H4 (cell line): ENCODE measurements around the gene FBXO2. TPM values are rescaled to one million over a fixed set of nuclear protein-coding genes. Genes with fewer than 3 reads are reported as not detected.
A peak's percentile ranks its signal among the peaks of the same experiment; 100 is the strongest.

Source experiments
- DNase-seq: peaks from one replicate; pipeline ENCODE4 v3.0.0-alpha.2; 2015; ENCODE audit warnings: low spot score
- total RNA-seq: library from RNA; depleted of rRNA; stranded (reverse); fragments of >200 nt; shearing (Covaris generic); gene quantifications from 2 replicates; pipeline ENCODE4 v1.2.3, GENCODE V29; 2014

Gene FBXO2
- total RNA-seq, 1 experiment from 2014 or later, result 2.3 TPM

DNA sequence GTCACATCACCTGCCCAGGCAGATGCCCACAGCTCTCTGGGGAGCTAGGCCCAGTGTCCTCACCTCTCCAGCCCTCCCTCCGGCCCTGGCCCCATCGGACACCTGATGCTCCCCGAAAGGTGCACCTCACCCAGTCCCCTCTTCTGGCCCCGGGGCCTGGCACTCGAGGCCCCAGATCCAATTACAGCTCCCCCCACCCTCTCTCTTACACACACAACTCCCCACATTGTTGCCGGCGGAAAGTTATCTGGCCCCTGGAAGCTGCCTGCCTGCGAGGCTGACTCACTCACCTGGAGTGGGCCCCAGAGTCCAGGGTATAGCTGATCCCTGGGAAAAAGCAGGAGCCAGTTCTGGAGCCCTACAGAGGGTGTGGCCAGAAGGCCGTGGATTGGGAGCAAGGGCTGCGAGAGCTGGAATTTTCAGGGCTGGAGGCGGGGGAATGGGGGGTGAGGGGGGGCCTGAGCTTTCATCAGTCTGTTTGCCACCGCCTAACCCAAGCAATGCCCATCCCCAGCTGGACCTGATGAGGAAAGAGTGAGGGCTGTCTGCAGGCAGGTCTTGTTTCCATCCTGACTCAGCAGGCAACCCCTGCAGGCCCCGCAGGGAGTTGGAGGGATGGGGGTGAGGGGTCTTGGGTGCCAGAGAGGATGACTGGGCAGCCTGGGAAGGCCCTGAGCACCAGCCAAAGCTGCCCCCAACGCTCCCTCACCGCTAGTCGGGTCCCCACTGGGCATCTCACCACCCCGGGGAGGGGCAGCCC lies 948 bp downstream of the FBXO2 start:
- DNase-seq, result peak; percentile 54

DNA sequence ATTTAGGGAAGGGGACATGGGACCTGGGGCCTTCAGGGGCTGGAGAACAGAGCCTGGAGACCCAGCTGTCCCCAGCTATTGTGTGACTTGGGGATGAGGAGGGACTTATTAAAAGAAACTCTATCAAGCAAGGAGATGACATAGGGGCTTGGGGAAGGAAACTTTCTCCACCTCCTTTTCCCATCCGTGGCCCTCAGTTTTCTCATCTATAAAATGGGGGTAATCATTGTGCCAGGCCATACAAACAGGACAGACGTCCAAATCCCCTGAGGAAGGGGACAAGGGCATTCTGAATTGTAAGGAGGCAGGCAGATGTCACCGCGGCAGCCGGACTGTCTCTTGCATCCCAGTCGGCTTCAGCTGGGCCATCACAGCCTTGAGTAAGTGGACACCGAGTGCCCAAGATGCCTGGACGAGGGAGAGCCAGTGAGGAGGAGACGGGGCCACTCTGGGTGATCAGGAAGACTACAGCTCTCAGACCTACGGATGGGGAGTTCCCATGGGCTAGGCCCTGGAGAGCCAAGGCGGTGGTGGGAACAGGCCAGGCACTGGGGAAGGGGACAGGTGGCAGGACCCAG lies 1.9 kb downstream of the FBXO2 start:
- DNase-seq, result no peak

DNA sequence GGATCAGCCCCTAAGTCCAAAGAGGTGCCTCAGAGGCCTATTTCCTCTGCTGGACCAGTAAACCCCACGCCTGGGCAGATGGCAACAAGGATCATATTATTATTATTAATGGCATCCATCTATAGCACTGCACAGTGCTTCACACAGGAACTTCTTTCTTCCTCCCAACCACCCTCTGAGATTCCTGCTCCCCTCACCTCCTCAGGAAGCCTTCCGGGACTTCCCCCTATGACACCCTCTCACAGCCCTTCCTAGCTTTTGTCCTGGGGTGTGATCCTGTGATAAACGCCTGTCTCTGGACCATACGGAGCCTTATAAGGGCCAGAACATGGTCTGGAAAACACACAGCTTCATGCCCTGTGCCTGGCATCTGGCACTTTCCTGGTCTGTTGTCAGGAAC lies 3.2 kb downstream of the FBXO2 start:
- DNase-seq, result no peak

DNA sequence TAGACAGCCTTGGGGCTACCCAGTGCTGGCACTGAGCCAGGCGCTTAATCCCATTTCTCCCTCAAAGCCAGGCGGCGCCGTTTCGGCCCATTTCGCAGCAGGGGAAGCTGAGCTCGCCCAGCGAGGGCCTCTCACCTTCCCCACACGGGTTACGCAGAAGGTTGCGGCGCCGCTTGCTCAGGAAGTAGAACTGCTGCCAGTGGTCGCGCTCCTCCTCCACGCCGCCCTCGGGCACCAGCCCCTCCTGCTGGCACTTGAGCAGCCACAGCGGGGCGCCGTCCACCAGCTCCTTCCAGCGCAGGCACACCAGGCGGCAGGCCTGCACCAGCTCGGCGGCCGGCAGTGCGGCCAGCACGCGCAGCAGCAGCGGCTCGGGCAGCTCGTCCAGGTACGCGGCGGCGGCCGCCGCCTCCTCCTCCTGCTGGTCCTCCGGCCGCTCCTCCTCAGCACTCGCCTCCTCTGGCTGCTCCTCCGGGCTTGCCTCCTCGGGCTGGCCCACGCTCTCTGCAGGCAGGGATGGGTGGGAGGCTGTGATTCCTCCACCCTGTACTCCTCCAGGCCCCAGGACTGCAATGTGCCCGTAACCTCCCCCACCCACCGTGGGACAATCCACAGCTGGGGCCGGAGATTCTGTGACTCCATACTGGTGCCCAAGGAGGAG lies 3.8 kb downstream of the FBXO2 start:
- DNase-seq, result no peak

DNA sequence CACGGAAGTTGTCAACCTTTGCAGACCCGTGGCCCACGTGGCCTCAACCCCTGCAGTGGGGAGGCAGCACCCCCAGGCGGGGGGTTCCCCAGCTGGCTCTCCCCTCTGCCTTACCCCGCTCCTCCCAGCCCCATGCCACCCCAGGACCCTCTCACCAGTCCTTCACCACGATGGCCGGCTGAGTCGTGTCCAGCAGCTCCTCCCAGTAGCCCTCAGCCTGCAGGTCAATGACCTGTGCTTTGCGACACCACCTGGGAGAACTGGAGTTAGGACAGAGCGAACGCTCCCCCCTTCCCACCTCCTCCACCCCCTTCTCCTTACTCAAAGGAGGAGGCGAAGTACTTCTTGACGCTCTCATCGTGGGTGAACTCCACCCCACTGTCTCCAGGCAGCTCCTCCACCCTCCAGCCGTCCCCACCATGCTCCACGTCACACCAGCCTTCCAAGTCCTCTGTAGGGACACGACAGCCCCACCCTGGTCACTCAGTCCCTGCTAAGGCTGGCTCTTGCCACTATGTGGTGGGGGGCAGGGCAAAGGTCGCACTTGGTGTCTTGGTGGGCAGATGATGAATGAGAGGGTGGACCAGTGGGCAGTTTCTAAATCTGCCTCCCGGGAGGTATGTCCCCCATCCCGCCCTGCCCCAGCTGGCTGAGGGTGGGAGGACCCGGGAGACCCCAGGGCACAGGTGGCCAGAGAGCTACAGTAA lies 4.5 kb downstream of the FBXO2 start:
- no peak for DNase-seq

DNA sequence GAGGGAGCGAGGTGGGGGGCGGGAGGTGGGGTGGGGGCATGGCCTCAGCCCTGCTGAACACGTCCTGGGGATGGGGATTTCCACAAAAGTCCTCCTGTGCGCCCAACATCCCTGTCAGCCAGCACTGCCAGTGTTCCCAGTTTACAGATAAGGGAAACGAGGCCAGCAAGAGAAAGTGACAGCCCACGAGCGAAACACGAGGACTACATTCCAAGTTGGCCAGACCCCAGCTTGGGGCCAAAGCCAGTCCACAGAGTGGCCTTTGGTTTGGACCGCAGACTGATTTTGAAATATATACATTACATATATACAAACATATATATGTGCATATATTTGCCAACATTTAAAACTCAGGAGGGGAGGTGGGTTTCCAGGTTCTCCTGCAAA lies 5.0 kb downstream of the FBXO2 start:
- no peak for DNase-seq

DNA sequence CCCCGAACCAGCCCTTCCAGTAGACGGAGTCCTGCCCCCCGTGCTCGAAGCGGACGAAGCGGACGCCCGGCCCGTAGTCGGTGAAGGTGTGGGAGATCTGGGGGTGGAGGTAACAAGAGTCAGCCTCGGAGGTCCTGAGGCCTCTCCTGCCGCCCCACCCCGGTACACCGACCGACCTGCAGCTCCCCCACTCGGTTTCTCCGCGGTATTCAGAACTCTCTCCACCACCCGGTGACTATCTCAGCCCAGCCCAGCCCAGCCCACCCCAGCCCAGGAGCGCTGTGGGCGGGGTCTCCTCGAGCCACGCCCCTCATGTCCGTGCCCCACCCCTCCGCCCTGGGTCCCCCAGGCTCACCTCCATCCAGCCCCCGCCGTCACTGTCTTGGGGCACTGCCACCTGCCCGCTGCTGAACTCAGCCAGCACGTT lies 5.5 kb downstream of the FBXO2 start:
- DNase-seq, result no peak

DNA sequence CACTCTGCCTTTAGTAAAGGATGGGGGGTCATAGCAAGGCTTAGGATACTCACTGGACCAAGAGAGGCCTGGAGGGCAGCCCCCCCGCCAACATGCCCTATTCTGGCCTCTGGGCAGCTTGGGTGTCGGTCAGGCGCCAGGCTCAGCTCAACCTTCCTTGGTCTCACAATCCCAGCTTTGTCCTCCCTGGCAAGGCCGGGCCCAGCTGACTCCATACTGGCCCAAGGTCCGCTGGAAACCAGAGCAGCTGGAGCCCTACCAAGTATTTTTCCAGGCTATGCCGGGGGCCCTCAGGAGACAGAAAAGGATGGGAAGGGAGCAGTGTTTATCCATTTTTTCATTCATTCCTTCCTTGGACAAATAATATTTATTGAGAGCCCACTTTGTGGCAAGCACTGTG lies 6.2 kb downstream of the FBXO2 start:
- no peak for DNase-seq

DNA sequence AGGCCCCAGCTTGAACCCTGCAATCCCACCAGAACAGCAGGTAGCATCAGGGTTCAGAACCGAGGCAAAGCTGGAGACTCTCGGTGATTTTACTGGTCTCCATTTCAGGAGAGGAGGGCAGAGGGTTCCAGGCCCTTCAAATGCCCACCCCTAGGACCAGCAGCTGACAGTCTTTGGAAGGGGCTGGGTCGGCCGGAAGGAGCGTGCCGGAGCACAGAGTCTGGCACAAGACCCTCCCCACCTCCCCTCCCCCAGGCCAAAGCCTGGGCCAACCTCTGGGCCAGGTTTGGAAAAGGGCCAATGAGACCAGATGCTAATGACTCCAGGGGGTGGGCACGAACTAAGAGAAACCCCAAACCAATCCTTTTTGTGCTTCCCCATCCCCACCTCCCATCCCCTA lies 6.9 kb downstream of the FBXO2 start:
- DNase-seq, result no peak

DNA sequence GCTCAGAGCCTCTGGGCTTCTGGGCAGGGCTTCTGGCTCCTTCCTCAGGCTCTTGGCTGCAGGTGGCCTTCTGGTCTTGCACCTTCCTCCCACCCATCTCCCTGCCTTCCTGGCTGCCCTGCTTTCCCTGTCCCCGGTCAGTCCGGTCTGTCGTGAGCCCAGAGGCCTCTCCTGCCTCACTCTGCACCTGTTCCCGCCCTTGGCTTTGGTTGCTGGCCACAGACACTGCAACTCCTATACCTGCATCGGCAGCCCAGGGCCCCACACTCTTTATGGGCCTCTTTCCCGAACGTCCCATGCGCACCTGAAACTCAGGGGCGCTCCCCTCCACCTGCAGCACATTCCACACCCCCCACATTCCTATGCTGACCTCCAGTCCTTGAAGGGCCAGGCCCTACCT lies 7.9 kb downstream of the FBXO2 start:
- no peak for DNase-seq

DNA sequence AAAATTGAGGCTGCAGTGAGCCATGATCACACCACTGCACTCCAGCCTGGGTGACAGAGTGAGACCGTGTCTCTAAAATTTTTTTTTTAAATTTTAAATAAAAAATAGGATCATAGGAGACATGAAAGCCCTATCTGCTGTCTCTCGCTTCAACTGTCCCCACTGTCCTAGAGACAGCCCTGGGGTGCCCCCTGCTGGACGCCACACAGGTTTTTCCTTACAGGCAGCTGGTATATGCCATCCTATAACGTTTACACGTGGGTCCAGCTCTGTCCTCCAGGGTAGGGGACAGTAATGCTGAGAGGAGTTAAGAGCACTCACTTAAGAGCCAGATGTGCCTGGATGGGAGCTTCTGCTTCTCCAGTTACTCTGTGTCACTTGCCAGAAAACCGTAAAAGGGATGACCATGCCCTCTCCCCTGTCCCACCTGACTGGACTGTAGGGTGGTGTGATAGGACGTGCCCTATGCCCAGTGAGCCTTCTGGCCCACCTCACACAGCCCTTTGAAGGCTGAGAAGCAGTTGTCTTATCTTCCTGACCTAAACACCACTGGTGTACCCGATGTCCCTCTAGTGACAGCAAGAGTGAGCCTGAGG lies 8.5 kb downstream of the FBXO2 start:
- DNase-seq, result peak; percentile 67

DNA sequence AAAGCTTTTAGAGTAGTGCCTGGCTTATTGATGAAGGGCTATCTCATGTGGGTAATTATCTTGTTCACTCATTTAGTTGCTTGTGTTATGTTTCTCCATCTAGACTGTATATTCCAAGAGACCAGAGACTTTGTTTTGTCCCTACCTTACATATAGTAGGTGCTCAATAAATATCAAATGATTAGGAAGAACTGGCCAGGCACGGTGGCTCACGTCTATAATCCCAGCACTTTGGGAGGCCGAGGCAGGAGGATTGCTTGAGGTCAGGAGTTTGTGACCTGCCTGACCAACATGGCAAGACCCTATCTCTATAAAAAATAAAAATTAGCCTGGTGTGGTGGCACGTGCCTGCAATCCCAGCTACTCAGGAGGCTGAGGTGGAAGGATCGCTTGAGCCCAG lies 9.0 kb downstream of the FBXO2 start:
- no peak for DNase-seq

DNA sequence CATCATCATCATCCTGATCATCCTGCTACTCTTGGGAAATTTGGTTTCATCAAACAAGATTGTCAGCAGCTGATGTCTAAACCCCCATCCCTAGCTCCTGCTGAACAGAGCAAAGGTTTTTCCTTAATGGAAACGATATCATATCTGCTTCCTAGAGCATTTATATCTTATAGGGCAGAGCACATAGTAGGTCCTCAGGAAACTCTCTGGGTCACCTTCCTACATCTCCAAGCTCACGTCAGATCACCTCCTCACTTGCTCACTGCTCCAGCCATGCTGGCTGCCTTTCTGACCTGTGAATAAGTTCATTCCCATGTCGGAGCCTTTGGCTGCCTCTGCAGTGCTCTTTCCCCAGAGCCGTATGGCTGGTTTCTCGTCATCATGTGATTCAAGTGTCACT lies 10.4 kb downstream of the FBXO2 start:
- DNase-seq, result no peak

DNA sequence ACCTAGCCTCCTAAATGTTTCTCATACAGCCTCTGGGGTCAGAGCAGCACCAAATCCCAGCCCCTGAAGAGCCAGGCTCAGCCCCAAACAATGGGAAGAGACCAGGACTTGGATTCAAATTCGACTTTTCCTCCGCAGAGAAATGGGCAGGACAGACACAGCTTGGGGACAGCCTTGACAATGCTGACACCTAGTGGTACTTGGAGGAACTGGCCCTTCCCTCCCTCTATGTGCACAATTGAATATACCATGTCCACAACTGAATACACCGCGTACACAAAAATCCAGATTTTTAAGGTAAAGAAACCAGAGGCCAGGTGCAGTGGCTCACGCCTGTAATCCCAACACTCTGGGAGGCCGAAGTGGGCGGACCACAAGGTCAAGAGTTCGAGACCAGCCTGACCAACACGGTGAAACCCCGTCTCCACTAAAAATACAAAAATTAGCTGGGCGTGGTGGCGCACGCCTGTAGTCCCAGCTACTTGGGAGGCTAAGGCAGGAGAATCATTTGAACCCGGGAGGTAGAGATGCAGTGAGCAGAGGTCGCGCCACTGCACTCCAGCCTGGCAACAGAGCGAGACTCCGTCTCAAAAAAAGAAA lies 11.7 kb downstream of the FBXO2 start:
- DNase-seq, result peak; percentile 53

DNA sequence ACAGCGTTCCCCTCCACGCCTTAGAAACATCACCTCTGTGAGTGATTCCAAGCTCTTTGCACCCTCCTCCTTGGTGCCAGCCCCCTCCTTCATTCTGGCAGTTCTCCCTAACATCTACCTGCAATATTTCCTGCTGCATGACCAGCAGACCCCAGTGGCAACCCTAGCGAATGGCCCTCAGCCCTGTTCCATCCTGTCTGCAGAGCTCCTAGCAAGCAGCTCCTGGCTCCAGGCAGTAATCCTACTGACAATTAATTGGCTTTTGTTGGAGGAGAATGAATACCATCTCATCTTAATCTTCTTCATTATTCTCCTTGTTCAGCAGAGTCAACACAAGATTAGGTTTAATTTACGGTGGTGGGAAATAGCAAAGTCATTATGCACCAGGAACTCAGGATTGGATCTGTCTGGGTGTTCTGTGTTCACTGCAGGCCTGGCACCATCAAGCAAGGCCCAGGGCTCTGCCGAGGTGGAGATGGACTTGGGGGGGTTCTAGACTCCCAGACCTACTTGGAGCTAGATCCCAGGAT lies 12.4 kb downstream of the FBXO2 start:
- DNase-seq, result no peak

DNA sequence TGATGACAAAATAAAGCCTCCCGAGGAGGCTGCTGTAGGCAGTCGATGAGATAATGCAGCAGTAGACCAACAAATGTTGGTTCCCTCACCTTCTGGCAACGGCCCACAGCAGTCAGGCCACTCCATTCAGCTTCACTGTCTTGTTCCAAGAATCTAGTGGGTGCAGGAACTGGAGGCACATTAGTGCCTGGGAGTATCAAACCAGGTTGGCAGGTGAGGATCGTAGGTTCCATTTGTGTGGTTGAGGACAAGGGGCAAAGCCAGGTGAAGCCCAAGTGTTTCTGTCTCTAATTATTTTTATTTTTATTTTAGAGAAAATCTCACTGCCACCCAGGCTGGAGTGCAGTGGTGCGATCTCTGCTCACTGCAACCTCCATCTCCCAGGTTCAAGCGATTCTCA lies 13.3 kb downstream of the FBXO2 start:
- no peak for DNase-seq

DNA sequence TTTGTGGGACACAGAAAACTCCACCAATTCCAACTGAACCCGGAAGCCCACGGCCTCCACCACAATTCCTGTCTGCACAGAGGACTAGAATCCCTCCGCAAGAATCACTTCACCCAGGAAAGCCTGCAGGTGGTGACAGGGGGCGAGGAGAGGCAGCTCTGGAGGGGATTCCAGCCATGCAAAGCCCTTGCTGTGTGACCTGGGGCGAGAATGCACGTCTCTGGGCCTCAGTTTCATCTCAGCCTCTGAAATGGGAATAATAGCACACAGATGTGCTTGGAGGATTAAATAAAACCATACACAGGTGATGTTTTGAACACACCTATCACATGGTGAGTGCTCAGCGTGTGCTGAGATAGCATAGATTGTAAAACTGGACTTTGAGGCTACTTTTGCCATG lies 14.1 kb downstream of the FBXO2 start:
- no peak for DNase-seq

DNA sequence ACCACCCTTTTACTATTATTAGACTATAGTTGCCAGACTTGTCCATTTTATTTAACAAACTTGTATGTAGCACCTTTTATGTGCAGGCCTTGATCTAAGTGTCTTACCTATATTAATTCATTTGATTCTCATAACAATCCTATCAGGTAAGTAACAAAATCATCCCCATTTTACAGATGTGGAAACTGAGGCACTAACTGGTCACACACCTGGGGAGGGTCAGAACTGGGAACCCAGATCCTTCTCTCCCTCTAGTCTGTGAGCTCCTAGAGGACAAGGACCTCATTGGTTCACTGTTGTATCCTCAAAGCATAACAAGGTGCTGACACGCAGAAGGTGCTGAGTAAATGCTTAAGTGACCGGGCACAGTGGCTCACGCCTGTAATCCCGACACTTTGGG lies 14.9 kb downstream of the FBXO2 start:
- DNase-seq, result no peak

DNA sequence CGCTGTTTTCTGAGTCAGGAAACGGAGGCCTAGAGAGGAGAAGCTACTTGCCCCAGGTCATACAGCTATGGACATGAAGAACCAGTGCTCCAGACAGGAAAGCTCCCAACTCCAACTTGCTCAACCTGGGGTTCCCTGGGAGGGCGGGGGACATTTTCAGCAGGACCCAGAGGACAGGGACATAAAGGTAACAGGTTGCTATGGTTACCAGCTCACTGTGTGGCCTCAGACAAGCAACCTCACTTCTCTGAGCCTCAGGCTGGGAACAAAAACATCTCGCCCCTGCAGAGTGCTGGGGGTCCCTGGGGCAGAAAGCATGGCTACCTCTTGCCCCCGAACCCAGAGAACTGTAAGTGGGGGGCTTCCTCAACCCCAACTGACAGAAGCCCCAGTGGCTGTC lies 16.1 kb downstream of the FBXO2 start:
- DNase-seq, result no peak

DNA sequence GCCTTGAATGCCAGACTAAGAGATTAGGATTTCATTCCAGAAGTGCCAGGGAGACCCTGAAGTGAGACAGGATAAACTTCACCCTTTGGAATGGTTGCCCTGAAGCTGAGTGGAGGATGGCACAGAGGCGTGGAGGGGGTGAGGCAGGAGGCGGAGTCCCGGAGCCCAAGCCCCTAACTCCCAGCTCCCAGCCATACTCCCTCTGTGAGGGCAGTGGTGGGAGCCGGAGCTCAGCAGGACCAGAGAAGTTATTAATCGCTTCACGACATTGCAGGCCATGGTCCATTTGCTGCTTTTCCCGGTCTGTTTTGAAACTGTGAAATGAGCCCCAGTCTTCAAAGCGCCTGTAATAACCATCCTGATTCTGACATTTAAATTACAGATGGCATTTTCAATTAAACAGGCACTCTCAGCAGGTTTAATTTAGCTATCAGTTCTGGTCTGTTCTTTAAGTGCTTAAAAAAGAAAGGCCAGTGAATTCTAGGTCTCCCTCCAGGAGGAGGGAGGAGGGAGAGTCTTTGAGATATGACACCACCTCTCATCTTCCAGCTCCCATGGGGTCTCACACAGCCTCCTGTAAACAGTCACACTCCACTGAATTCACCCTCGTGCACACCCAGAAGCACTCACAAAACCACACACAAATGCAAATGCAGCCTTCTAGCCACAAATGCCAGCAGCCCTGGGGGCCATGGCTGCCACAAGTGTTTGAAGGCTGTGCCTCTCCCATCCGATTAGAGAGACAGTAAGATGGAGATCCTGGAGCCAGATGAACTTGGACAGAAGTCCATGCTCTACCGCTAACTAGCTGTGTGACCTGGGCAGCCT lies 19.6 kb downstream of the FBXO2 start:
- no peak for DNase-seq
